ENCODE measurements around the gene SNAPC3.
"Not testable (repeated sequence)": the region's sequence is repeated elsewhere in the genome, so short reads cannot be mapped to it uniquely, and the experiment has no call there.

The SNAPC3 gene

DNA sequence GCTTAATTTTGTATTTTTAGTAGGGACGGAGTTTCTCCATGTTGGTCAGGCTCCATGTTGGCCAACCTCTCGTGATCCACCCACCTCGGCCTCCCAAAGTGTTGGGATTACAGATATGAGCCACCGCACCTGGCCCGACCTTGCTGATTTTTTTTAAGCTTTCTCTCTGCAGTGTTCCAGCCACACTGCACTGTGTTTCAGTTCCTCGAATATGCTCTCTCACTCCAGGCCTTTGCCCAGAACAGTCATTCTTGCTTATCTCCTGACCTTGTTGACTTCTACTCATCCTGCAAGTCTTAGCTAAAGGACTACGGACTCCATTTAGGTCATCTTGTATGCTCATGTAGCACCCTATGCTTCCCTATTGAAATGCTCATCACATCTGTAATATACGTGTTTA lies 3.3 kb downstream of the SNAPC3 start:
- no peak for DNase-seq

GRCh38 chr9:15427702-15428101 lies 5.0 kb downstream of the SNAPC3 start:
- not testable (repeated sequence) for DNase-seq

- DNase-seq, result no peak
These were observed 8.5 kb downstream of the SNAPC3 start for GRCh38 chr9:15430920-15431844.

DNA sequence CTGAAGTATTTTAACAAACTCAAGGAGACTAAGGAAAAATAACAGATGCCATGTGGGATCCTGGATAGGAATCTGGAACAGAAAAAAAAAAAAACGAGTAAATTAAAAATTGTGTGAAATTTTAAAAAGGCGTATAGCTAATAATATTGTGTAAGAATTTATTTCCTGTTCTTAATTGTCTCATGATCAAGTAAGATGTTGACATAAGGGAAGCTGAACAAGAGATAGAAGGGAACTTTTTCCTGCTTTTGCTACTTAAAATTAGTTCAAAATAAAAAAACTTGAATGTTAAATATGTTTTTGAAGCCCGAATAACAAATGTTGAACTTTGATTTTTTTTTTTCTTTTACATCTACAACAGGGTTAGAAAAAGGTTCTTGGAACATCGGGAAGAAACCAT lies 10.5 kb downstream of the SNAPC3 start:
- no peak for DNase-seq

- no peak for DNase-seq
These were observed 11.0 kb downstream of the SNAPC3 start for GRCh38 chr9:15433661-15434060.

DNA sequence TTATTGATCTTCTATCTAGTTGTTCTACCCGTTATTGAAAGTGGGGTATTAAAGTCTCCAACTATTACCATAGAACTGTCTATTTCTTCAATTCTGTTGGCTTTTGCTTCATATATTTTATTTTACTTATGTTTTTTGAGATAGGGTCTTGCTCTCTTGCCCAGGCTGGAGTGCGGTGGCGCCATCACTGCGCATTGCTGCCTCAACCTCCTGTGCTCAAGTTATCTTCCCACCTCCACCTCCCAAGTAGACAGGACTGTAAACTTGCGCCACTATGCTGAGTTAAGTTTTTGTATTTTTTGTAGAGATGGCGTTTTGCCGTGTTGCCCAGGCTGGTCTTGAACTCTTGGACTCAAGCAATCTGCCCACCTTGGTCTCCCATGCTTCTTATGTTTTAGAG lies 16.2 kb downstream of the SNAPC3 start:
- DNase-seq, result no peak

DNA sequence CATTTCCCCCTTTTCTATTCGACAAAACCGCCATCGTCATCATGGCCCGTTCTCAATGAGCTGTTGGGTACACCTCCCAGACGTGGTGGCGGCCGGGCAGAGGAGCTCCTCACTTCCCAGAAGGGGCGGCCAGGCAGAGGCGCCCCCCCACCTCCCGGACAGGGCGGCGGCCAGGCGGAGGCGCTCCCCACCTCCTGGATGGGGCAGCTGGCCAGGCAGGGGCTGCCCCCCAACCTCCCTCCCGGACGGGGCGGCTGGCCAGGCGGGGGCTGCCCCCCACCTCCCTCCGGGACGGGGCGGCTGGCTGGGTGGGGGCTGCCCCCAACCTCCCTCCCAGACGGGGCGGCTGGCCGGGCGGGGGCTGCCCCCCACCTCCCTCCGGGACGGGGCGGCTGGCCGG lies 19.2 kb downstream of the SNAPC3 start:
- not testable (repeated sequence) for DNase-seq

- DNase-seq, result not testable (repeated sequence)
These were observed 19.6 kb downstream of the SNAPC3 start for GRCh38 chr9:15442264-15442663.

- DNase-seq, result no peak
These were observed 21.5 kb downstream of the SNAPC3 start for GRCh38 chr9:15444141-15444540.

DNA sequence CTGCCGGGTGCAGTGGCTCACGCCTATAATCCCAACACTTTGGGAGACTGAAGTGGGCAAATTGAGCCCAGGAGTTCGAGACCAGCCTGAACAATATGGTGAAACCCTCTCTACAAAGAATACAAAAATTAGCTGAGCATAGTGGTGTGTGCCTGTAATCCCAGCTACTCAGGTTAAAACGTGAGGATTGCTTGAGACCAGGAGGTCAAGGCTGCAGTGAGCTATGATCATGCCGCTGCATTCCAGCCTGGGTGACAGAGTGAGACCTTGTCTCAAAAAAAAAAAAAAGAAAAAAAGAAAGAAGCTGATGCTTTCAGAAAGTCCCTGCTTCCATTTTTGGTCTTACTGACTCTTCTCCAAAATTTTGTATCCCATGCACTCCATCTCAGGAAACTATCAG lies 31.3 kb downstream of the SNAPC3 start:
- DNase-seq, result no peak

DNA sequence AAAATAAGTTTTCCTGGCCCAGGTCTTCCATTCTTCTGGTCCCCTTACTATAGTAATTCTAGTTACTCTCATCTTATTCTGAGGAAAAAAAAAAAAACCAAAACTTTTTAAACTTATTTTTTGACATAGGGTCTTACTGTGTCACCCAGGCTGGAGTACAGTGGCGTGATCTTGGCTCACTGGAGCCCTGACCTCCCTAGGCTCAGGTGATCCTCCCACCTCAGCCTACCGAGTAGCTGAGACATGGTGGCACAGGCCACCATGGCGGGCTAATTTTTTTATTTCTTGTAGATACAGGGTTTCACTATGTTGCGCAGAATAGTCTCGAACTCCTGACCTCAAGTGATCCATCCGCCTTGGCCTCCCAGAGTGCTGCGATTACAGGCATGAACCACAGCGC lies 38.4 kb downstream of the SNAPC3 start:
- DNase-seq, result no peak

GRCh38 chr9:15461601-15462000 lies 38.9 kb downstream of the SNAPC3 start:
- DNase-seq, result no peak

- no peak for DNase-seq
These were observed 45.5 kb downstream of the SNAPC3 start for GRCh38 chr9:15468145-15468544.

DNA sequence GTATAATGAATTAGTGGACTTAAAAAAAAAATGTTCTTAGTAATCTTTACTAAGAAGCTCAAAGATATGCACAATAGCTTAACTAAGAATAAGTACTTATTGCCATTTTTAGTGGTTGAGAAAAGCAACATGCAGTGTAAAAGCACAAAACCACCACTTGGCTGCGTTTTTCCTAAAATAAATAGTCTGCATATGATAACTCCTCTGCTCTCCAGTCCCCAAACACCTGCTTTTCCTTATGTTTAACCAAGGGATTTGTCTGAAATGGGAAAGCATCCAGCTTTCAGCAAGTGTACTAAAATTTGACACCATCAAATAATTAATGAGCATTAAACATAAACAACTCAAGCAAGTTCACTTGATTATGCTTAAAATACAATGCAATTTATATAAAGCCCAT lies 46.7 kb downstream of the SNAPC3 start:
- DNase-seq, result no peak

- DNase-seq, result no peak
These were observed 47.2 kb downstream of the SNAPC3 start for GRCh38 chr9:15469862-15470261.

- DNase-seq, result no peak
These were observed 53.4 kb downstream of the SNAPC3 start for GRCh38 chr9:15475923-15476536.

- no peak for DNase-seq
These were observed 57.4 kb downstream of the SNAPC3 start for GRCh38 chr9:15480028-15480427.

DNA sequence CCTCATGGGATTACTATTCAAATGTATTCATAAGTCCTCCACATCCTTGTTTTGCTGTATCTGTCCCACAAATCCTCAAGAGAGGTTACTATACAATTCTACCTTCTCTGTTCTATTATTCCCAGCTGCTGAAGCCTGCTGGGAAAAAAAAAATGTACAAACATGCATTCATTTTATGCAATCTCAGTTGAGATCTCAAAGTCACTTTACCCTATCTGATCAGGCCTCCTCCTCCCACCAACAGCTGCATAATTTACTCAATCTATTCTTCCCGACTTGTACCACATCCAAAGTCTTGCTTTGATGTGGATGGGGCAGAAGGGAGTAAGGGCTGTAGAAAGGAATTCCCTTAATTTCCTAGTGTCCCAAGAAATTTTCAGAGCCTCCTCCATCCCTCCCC lies 59.5 kb downstream of the SNAPC3 start:
- DNase-seq, result no peak

DNA sequence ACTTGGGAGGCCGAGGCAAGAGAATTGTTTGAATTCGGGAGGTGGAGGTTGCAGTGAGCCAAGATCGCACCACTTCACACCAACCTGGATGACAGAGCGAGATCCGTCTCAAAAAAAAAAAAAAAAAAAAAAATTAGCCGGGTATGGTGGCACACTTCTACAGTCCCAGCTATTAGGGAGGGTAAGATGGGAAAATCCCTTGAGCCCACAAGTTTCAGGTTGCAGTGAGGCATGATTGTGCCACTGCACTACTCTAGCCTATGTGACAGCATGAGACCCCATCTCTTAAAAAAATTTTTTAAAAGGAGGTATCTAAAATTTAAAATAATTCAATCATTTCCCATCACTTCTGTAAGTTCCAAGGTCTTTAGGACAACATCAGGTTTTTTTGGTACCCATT lies 62.1 kb downstream of the SNAPC3 start:
- DNase-seq, result no peak

- DNase-seq, result peak in 1 of 2 donors; percentile 15
These were observed 63.4 kb downstream of the SNAPC3 start for GRCh38 chr9:15485836-15486666.

- no peak for DNase-seq
These were observed 69.3 kb downstream of the SNAPC3 start for GRCh38 chr9:15491950-15492349.

- DNase-seq, result no peak
These were observed 69.9 kb downstream of the SNAPC3 start for GRCh38 chr9:15492485-15493150.

All from activated CD4-positive, alpha-beta T cell treated with anti-CD3 and anti-CD28 coated beads for 4 hours (primary cell).